ENCODE measurements around the gene CSTF2T.

The CSTF2T gene

GRCh38 chr10:51683031-51683691 lies 16.2 kb downstream of the CSTF2T start:
- no peak overlapping the region for H3K27ac ChIP-seq
- TF ChIP-seq CTCF (conservative IDR thresholded peaks at IDR 0.05) = no peak

GRCh38 chr10:51679841-51680240 lies 19.6 kb downstream of the CSTF2T start:
- no peak for TF ChIP-seq CTCF (conservative IDR thresholded peaks at IDR 0.05)
- no peak overlapping the region for H3K27ac ChIP-seq

- H3K27ac ChIP-seq = no peak overlapping the region
- no peak for TF ChIP-seq CTCF (conservative IDR thresholded peaks at IDR 0.05)
Measured at GRCh38 chr10:51675088-51675487, 24.3 kb downstream of the CSTF2T start.

- TF ChIP-seq CTCF (conservative IDR thresholded peaks at IDR 0.05) = no peak
- H3K27ac ChIP-seq = no peak overlapping the region
Measured at GRCh38 chr10:51672039-51672535, 27.3 kb downstream of the CSTF2T start.

- H3K27ac ChIP-seq = no peak overlapping the region
- TF ChIP-seq CTCF (conservative IDR thresholded peaks at IDR 0.05) = no peak
Measured at GRCh38 chr10:51669041-51669440, 30.4 kb downstream of the CSTF2T start.

- TF ChIP-seq CTCF (conservative IDR thresholded peaks at IDR 0.05) = no peak
- H3K27ac ChIP-seq = no peak overlapping the region
Measured at GRCh38 chr10:51668336-51668689, 31.1 kb downstream of the CSTF2T start.

- H3K27ac ChIP-seq = no peak overlapping the region
- TF ChIP-seq CTCF (conservative IDR thresholded peaks at IDR 0.05) = no peak
Measured at GRCh38 chr10:51667678-51668335, 31.6 kb downstream of the CSTF2T start.
